ENCODE results near the gene OR13C3. TPM values are rescaled to one million over a fixed set of nuclear protein-coding genes. Genes with fewer than 3 reads are reported as not detected.

OR13C3 gene
- not detected for total RNA-seq

GRCh38 chr9:104536756-104537155, at the start of gene OR13C3:
Gene OR13C3, minus strand, starts transcription at chr9:104536856. Its CDS starts 133 bp downstream, at chr9:104536723.
- no peak for TF ChIP-seq CTCF (IDR thresholded peaks at IDR 0.05)
- DNase-seq (ENCODE audit: low spot score) (no peak), ATAC-seq (ENCODE audit: low FRiP score) (no peak)

GRCh38 chr9:104580562-104580961, 43.9 kb upstream of the OR13C3 start:
- ATAC-seq (ENCODE audit: low FRiP score) (no peak), DNase-seq (ENCODE audit: low spot score) (no peak)
- no peak for TF ChIP-seq CTCF (IDR thresholded peaks at IDR 0.05)

GRCh38 chr9:104577263-104577662, 40.6 kb upstream of the OR13C3 start:
- ATAC-seq (ENCODE audit: low FRiP score), result no peak
- TF ChIP-seq CTCF (IDR thresholded peaks at IDR 0.05), result no peak
- DNase-seq (ENCODE audit: low spot score), result no peak

- DNase-seq (ENCODE audit: low spot score), result no peak
- no peak for TF ChIP-seq CTCF (IDR thresholded peaks at IDR 0.05)
- ATAC-seq (ENCODE audit: low FRiP score), result no peak
Measured at GRCh38 chr9:104575456-104575855, 38.8 kb upstream of the OR13C3 start.

GRCh38 chr9:104572612-104573011, 36.0 kb upstream of the OR13C3 start:
- no peak for ATAC-seq (ENCODE audit: low FRiP score)
- no peak for TF ChIP-seq CTCF (IDR thresholded peaks at IDR 0.05)
- DNase-seq (ENCODE audit: low spot score), result no peak

GRCh38 chr9:104568868-104569267, 32.2 kb upstream of the OR13C3 start, which contains the start of gene OR13C8:
Gene OR13C8, plus strand, starts transcription at chr9:104569168. Its CDS starts 0 bp downstream, at chr9:104569168.
- no peak for TF ChIP-seq CTCF (IDR thresholded peaks at IDR 0.05)
- DNase-seq (ENCODE audit: low spot score), result no peak
- no peak for ATAC-seq (ENCODE audit: low FRiP score)

GRCh38 chr9:104564358-104564757, 27.7 kb upstream of the OR13C3 start:
- ATAC-seq (ENCODE audit: low FRiP score) (no peak), DNase-seq (ENCODE audit: low spot score) (no peak)
- TF ChIP-seq CTCF (IDR thresholded peaks at IDR 0.05), result no peak
